Stromal cell of bone marrow (primary cell): ENCODE data around the gene IFNLR1.

Experiments
- DNase-seq: peaks from one replicate; pipeline ENCODE4 v3.0.0-alpha.2; 2012; ENCODE audit warnings: low read depth

IFNLR1 gene

DNA sequence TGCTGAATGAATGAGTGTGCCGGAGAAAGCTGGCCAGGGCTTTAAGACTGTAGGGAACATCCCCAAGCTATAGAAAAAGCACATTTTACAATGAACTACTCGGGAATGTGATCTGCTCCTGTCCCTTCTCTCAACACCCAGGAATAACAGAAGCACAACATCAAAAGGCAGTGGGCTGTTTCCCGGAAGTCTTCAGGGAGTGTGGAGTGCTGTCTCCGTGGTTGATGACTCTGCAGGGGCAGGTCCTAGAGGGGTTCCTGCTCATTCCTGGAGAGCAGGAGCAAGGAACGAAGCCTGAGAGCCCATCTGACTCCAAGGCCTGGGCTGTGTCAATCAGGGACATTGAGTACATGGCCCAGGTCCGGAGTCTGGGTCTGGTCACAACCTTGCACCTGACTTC is 39.3 kb downstream of the IFNLR1 start:
- DNase-seq, result no peak

- no peak for DNase-seq
These were observed 39.9 kb downstream of the IFNLR1 start for GRCh38 chr1:24147194-24147593.

- no peak for DNase-seq
These were observed 44.2 kb downstream of the IFNLR1 start, which contains the start of gene IL22RA1 for GRCh38 chr1:24142546-24143534. TSS of gene IL22RA1 (minus strand) at chr1:24143140. CDS start at chr1:24143082, 58 bp downstream.

DNA sequence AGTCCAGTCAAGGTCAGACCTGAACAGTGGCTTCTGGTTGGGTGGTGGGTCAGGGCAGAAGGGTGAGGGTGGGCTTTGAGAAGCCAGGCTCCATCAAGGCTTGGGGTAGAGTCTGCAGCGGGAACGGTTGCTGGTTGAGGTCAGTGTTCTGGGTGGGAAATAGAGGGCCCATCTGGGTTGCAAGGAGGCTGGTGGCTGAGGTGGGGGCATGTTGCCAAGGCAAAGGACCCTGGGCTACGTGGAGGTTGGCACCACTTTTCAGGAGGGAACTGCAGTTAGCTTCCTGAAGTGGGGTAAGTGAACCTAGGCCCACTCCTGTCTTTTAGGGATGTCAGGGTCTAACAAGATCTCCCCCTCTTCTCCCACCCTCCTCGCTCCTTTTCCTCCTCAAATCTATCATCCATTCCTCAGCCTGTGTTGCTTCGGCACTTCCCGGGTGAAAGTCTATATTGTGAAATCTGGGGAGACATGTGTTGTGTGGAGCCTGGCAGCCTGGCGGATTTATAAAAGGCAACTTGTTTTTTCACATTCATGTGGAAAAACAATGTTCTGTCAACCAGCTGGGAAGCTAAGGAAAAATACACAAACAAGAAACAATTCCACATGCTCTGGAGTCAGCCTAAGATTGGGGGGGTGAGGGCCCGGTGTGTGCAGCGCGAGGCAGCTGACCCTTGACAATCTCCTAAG is 45.6 kb downstream of the IFNLR1 start:
- no peak for DNase-seq

GRCh38 chr1:24140741-24141181 is 46.3 kb downstream of the IFNLR1 start:
- DNase-seq, result no peak

- no peak for DNase-seq
These were observed 47.2 kb downstream of the IFNLR1 start for GRCh38 chr1:24139841-24140425.

DNA sequence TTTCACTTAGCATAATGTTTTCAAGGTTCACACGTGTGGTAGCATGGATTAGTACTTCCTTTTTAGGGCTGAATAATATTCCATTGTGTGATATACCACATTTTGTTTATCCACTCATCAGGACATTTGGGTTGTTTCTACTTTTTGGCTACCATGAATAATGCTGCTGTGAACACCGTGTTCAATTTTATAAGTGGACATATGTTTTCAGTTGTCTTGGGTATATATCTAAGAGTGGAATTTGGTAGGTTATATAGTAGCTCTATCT is 47.9 kb downstream of the IFNLR1 start:
- no peak for DNase-seq

DNA sequence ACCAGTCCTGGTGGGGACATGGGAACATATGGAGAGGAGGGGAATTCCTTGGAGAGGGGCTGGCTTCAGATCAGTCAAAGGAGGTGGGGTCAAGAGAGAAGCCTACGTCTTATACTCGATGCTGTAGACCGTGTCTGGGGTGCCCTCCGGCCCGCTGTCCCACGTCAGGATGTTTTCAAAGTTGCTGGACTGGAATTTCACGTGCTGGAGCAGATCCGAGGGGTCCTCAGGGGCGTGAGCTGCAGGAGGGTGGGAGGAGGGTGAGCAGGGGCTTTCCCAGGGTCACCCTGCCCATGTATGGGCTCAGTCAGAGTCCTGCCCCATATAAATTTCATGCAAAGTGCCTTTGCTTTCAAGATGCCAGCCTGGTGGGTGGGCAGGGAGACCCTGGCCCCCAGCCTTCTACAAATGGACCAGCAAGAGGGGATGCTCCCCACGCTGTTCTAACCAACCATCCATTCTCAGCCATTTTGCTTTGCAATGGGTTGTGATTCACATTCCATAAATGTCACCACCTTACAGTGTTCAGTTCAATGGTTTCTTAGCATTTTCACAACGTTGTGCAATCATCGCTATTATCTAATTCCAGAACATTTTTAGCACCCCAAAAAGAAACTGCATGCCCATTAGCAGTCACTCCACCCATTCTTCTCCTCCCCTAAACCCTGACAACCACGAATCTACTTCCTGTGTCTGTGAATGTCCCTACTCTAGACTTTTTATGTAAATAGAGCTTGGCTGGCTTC is 48.4 kb downstream of the IFNLR1 start:
- no peak for DNase-seq

- no peak for DNase-seq
These were observed 50.0 kb downstream of the IFNLR1 start for GRCh38 chr1:24136956-24137539.

- DNase-seq, result no peak
These were observed 52.7 kb downstream of the IFNLR1 start for GRCh38 chr1:24134376-24134775.

DNA sequence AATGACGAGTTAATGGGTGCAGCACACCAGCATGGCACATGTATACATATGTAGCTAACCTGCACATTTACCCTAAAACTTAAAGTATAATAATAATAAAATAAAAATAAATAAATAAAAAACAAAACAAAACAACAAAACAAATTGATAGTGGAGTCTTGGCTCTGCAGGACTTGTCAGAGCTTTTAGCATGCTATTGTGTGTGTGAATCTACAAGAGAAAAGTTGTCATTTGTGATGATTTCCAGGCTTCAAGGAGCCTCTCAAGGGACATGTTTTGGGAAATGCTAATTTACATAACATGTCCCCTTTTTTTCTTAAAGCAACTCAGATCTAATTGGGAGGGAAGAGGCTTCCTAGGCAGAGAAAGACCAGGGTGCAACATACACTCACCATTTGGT is 53.3 kb downstream of the IFNLR1 start:
- DNase-seq, result no peak

DNA sequence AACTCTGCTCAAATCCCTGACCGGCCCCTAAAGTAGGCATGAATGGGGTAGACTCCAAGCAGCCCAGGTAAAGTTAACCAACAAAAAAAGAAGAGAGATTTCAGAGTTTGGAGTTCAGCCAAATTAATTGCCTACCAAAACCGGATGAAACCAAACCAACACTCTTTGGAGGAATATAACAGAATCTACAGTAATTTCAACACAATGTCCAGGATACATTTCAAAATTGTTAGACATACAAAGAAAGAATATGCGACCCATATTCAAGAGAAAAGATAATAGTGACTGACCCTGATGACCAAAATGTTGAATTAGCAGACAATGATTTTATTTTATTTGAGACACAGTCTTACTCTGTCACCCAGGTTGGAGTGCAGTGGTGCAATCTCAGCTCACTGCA is 56.7 kb downstream of the IFNLR1 start:
- DNase-seq, result no peak

DNA sequence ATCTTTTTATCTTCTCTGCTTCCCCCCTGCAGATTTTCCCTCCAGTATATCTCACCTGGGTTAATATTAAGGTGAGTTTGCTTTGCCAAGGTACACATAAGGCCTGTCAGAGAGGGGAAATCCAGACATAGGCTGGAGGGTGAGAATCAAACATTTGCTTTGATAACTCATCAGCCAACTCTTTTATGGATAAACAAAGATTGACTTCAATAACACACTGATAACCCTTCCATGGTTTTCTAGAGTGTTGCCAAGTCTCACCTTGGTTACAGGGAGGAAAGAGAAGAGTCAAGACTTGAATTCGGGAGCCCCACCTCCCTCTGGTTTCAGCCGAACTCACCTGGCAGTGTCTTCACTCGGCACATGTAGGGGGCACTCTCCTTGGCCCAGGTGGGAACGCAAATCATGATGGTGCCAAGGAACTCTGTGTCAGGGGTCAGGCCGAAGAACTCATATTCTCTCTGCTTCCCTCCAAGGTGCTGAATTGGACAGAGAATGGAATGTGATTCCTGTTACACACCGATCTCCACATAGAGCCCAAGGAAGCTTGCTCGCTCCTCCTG is 59.2 kb downstream of the IFNLR1 start:
- no peak for DNase-seq

DNA sequence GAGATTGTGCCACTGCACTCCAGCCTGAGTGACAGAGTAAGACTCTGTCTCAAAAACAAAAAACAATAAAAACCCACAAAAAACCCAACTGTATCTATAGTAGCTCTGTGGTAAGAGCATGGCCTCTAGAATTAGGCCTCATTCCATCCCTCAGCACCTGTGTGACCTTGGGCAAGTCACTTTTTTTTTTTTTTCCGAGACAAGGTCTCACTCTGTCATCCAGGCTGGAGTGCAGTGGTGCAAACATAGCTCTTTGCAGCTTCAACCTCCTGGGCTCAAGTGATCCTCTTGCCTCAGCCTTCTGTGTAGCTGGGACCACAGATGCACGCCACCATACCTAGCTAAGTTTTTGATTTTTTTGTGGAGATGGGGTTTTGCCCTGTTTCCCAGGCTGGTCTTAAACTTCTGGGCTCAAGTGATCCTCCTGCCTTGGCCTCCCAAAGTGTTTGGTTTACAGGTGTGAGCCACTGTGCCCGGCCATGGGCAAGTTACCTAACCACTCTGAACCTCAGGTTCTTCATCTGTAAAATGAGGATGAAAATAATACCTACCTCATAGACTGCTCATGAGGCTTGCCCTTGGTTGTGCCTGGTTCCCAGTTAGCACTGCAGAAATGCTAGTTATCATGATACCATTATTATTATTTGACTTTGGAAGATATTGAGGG is 59.8 kb downstream of the IFNLR1 start:
- DNase-seq, result no peak

GRCh38 chr1:24126672-24127023 is 60.4 kb downstream of the IFNLR1 start:
- DNase-seq, result no peak

DNA sequence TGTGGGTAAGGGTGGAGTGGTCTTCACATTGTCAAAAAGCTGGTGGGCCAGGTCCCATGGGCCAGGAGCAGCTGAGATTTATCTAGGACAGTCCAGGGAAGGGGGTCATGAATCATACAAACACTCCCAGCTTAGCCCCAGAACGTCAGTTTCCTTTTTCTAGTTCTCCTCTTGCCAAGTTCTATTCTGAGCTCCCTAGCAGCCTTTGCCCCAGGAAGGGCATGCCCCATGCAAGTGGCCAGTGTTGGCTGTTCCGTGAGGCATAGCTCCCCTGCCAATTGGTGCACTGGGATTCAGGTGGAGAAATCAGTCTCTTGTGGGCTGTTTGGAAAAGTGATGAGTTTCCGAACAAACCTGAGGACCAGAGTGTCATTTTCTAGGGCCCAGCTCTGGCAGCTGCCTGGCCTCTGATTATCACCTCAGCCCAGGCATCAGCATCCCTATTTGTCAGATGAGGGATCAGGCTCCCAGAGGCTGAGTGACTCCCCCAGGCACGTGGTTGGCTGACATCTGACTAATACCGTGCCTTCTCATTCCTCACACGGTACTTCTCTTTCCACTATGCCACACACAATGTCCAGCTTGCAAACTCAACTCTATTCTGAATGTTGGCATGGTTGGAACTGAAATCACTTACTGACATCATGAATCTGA is 60.9 kb downstream of the IFNLR1 start:
- no peak for DNase-seq

DNA sequence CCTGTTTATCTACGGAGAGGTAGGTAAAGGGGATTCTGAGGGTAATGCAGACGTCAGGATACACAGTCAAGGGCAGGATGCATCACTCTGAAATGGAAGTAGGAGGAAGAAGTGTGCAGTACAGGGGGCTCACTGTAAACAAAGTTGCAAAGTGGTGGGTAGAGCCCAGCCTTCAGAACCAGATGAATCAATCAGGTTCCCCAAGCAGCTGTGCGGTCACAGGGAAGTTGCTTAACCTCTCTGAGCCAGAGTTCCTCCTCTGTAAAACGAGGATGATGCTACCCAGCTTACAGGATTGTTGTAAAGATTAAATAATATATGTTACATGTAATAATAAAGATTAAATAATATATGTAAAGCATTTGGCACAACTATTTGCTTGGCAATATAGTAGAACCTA is 61.6 kb downstream of the IFNLR1 start:
- DNase-seq, result no peak

DNA sequence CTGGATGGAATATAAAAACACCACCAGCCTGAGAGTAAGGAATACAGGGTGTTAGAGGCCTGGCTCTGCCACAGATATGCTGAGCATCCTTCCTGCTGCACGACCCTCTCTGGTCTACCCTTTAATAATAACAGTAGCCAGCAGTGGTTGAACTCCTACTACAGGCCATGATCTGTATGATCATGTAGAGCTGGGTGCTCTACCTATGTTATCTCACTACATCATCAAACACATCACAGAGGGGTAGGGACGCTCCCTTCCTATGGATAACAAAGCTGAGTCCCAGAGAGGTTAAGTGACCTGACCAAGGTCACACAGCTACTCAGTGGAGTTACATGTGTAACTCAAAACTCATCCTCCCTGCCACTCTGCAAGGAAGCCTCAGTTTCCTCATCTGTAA is 62.1 kb downstream of the IFNLR1 start:
- DNase-seq, result no peak

- no peak for DNase-seq
These were observed 63.5 kb downstream of the IFNLR1 start for GRCh38 chr1:24123611-24124010.

DNA sequence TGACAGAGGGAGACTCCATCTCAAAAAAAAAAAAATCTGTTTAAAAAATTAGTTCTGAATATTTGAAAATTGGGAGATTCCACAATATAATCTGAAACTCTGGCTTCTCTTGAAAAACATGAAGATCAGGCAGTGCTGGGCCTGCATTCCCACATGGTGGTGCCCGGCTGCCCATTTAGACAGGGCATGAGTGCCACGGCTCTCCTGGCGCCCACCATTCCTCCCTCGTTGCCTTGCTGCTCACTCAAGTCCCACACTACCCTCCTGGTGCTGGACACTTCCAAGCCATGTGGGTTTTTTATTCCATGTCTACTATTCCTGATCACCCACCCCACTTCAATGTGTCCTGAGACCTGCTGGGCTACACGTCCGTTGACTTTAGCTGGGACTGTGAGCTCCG is 64.3 kb downstream of the IFNLR1 start:
- no peak for DNase-seq

GRCh38 chr1:24121406-24121805 is 65.7 kb downstream of the IFNLR1 start:
- no peak for DNase-seq
